HG03378 (cell line): ENCODE data around the gene HK2.
"Not testable (repeated sequence)": the region's sequence is repeated elsewhere in the genome, so short reads cannot be mapped to it uniquely, and the experiment has no call there.

Experiments used
- ATAC-seq: cut with Tn5 transposase; IDR thresholded peaks from one replicate; pipeline ENCODE4 v1.9.1; 2021; ENCODE audit warnings: mild to moderate bottlenecking, moderate library complexity; ENCODE audit not compliant: unreplicated experiment

HK2 gene

GRCh38 chr2:74876081-74876886 lies 42.4 kb downstream of the HK2 start:
- ATAC-seq = peak; percentile 68

GRCh38 chr2:74877376-74877775 lies 43.4 kb downstream of the HK2 start:
- no peak for ATAC-seq

DNA sequence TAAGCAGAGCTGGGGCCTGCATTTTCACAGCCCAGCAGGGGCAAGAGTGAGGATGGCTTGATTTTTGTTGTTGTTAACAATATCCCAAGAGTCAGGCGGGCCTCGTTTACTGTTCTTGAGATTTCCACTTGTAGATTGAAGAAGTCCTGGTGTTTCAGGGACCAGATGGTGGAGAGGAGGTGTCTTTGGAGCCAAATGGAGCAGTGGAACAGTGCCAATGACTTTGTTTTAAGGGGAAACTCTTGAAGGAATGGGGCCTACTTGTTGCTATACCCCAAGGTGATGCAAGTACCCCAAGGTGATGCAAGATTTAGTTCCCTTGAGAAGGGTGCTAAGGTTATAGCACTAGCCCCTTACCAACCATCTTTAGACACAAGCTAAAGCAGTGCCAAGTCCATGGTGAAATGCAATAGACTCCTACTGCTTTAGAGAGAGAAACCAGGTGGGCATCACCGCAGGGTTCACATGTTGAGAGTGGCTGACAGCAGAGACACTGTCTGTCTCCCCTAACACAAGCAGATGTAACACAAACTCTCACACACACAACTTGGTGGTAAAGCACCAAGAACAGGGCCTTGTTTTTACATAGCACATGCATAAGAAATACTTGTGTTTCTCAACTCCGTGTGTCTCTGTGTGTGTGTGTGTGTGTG lies 44.0 kb downstream of the HK2 start:
- ATAC-seq = no peak

DNA sequence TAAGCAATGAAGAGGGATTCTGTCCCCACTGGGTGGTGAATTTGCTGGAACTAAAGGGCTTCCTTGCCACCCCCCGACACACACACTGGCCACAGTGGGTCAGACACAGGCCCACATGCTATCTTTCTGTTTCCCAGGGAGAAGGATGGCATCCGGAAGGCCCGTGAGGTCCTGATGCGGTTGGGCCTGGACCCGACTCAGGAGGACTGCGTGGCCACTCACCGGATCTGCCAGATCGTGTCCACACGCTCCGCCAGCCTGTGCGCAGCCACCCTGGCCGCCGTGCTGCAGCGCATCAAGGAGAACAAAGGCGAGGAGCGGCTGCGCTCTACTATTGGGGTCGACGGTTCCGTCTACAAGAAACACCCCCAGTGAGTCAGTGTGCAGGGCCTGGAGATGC lies 44.6 kb downstream of the HK2 start:
- no peak for ATAC-seq

- no peak for ATAC-seq
These were observed 46.3 kb downstream of the HK2 start for GRCh38 chr2:74880054-74880728.

DNA sequence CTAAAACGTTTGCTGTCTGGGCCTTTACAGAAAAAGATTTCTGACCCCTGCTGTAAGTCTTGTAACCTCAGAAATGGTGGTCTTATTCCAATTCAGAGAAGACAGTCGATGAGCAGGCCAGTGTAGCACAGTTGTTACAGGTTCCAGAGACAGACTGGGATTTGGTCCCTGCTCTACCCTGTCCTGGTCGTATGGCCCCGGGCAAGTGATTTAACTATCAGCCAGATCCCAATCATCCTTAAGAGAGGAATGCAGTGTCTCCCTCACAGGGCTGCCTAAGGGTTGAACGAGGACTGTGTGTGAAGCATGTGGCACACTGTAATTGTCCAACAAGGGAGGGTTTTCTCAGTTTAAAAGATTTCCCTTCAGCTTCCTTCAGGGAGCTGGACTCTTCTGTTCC lies 47.2 kb downstream of the HK2 start:
- no peak for ATAC-seq

DNA sequence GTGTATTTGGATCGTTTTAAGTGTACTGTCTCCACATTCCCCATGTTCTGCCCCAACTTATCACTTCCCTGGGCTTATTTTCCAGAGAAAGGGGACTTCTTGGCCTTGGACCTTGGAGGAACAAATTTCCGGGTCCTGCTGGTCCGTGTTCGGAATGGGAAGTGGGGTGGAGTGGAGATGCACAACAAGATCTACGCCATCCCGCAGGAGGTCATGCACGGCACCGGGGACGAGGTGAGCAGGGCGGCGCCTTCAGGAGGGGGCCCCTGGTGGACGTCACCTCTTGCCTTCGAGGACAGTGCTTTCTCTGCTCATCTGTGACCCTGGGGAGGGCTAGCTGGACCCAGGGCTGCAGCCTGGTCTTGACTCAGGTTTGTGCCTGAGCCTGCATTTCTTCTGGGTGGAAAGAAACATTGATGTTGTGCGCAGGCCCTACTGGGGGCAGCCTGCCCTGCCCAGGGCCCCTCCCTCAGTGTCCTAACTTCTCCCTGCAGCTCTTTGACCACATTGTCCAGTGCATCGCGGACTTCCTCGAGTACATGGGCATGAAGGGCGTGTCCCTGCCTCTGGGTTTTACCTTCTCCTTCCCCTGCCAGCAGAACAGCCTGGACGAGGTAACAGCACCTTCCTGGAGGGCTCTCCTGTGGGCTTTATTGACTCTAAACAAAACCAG lies 47.8 kb downstream of the HK2 start:
- ATAC-seq = no peak

GRCh38 chr2:74882299-74882687 lies 48.4 kb downstream of the HK2 start:
- ATAC-seq = no peak

DNA sequence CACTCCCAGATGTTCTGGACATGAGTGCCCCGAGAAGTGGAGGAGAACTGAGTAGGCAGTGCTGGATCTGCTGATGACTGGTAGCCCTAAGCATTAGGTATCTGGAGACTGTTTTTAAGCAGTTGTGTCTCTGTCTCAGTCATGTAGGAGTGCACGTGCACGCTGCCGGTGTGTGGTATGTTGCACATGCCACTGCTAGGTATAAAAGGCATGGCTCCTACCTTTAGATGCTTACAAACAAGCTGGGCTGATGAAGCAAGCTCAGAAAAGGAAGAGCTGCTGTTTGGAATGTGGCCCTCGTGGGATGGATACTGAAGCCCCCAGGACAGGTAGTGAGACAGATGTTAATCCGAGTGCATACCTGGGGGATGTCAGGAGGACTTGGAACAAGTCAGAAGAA lies 49.1 kb downstream of the HK2 start:
- ATAC-seq = no peak

DNA sequence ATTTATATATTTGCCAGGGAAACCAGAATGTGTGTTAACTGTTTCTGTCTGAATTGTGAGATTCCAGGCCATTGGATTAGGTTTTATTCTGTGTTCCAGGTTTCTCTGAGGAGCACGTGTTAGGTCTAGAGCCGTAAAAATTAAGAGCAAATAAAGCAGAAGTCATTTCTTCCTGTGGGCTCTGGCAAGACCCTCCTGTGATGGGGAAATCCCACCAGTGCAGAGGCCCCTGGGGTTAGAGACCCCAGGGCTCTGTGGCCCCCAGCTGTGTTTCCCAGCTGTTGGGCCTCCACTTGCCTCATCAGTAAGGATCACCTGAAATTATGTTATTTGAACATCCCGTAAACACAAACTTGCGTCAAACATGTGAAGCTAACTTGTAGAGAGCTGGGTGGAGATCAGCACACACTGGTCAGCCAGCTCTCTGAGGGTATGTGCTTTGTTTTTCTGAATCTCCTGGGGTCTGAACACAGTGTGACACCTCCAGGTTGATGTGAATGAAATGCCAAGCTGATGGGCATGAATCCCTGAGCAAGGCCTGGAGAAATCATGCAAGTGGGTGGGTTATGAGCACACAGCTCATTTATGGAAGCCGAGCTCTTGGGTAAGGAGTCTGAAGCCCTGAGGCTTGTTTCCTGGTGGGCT lies 50.3 kb downstream of the HK2 start:
- no peak for ATAC-seq

- no peak for ATAC-seq
These were observed 50.9 kb downstream of the HK2 start for GRCh38 chr2:74884866-74885265.

DNA sequence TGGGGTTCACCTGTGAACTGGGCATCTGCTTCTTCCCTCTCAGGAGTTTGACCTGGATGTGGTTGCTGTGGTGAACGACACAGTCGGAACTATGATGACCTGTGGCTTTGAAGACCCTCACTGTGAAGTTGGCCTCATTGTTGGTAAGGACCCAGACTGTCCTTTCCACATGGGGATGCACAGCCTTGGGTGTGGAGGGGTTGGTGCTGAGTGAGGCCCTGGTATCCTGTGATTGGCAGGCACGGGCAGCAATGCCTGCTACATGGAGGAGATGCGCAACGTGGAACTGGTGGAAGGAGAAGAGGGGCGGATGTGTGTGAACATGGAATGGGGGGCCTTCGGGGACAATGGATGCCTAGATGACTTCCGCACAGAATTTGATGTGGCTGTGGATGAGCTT lies 52.3 kb downstream of the HK2 start:
- no peak for ATAC-seq

- ATAC-seq = no peak
These were observed 52.9 kb downstream of the HK2 start for GRCh38 chr2:74886811-74887210.

GRCh38 chr2:74887445-74887951 lies 53.6 kb downstream of the HK2 start:
- ATAC-seq = no peak

- no peak for ATAC-seq
These were observed 54.2 kb downstream of the HK2 start for GRCh38 chr2:74887960-74888700.

DNA sequence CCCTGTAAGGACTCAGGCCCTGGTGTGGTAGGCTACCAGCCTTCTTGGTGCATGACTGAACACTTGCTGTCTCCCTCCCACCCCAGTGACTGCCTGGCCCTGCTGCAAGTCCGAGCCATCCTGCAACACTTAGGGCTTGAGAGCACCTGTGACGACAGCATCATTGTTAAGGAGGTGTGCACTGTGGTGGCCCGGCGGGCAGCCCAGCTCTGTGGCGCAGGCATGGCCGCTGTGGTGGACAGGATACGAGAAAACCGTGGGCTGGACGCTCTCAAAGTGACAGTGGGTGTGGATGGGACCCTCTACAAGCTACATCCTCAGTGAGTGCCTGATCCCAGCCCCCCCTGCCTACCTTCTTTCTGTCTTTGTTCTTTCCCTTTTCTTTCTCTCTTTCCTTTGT lies 55.2 kb downstream of the HK2 start:
- ATAC-seq = no peak

DNA sequence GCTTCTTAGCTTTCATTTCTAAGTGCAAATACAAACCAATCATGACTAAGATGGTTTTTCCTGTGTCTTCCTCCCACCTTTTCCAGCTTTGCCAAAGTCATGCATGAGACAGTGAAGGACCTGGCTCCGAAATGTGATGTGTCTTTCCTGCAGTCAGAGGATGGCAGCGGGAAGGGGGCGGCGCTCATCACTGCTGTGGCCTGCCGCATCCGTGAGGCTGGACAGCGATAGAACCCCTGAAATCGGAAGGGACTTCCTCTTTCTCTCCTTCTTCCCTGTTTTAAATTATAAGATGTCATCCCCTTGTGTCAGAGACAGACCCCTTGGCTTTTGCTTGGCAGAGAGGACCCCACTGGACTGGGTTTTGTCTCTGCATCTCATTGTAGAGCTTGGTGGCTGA lies 56.8 kb downstream of the HK2 start:
- ATAC-seq = no peak

- ATAC-seq = no peak
These were observed 57.3 kb downstream of the HK2 start for GRCh38 chr2:74891136-74891764.

DNA sequence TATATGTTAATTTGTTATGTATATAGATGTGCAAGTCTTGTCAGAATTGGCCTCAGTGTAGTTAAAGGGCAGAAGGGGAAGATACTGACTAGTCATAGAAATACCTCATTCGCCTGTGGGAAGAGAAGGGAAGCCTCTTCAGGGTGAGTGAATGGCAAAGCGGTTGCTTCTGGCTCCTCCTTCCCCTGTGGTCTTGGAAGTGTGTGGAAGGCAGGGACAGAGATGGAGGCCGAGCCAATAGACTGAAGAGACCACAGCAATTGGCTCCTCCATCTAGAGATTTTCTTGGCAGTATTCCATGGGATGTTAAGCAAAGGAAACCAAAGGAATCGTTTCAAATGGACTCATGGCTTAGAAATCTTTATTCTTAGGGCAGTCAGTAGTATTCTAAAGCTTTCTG lies 57.9 kb downstream of the HK2 start:
- ATAC-seq = not testable (repeated sequence)

- ATAC-seq = no peak
These were observed 58.7 kb downstream of the HK2 start for GRCh38 chr2:74892609-74893008.
